OCI-LY7 (cell line): Measurements from ENCODE around the gene KISS1R. TPM values are rescaled to one million over a fixed set of nuclear protein-coding genes. Genes with fewer than 3 reads are reported as not detected.

Experiments used
- BruUV-seq: library from RNA; stranded (reverse); fragments of 400-500 nt; replicated peaks from 2 replicates; lab custom pipeline; 2021; lab: Mats Ljungman, UMichigan
- CTCF ChIA-PET: fragments of 300-600 bp; sonication (Branson Sonifier 250); formaldehyde crosslinking; loops from one replicate; lab custom pipeline; 2022; ENCODE audit warnings: antibody characterized with exemption; ENCODE audit not compliant: unreplicated experiment; lab: Charles Lee
- POLR2A ChIA-PET: fragments of 300-600 bp; sonication (Branson Sonifier 250); formaldehyde crosslinking; loops from one replicate; lab custom pipeline; 2022; ENCODE audit warnings: antibody characterized with exemption; lab: Charles Lee
- DNase-seq: peaks from one replicate; pipeline ENCODE4 v3.0.0-alpha.2; 2015; ENCODE audit warnings: low spot score
- H2AFZ ChIP-seq: fragments of 200-600 bp; sonication (generic), shearing (Covaris generic); 2 replicates; pipeline ENCODE4 v1.6.1; 2014; ENCODE audit warnings: mild to moderate bottlenecking, antibody characterized with exemption, low read length, moderate library complexity
- H3K27ac ChIP-seq: fragments of 200-600 bp; sonication (generic); 2 replicates; pipeline ENCODE4 v1.5.1; 2014; ENCODE audit warnings: mixed run types, low read depth, mild to moderate bottlenecking, moderate library complexity, low read length, inconsistent platforms; ENCODE audit not compliant: poor library complexity, severe bottlenecking
- H3K36me3 ChIP-seq: fragments of 200-600 bp; sonication (generic); 2 replicates; pipeline ENCODE4 v1.6.1; 2014; ENCODE audit warnings: mild to moderate bottlenecking, antibody characterized with exemption, low read length, moderate library complexity, mixed read lengths; ENCODE audit not compliant: insufficient read depth
- H3K4me1 ChIP-seq: fragments of 200-600 bp; sonication (generic); 2 replicates; pipeline ENCODE4 v1.5.1; 2014; ENCODE audit warnings: mild to moderate bottlenecking, low read length; ENCODE audit not compliant: insufficient read depth, poor library complexity, severe bottlenecking
- H3K4me2 ChIP-seq: fragments of 200-600 bp; sonication (generic); 2 replicates; pipeline ENCODE4 v1.6.1; 2014; ENCODE audit warnings: mild to moderate bottlenecking, low read length
- H3K4me3 ChIP-seq: fragments of 200-600 bp; sonication (generic); 2 replicates; pipeline ENCODE4 v1.5.1; 2014; ENCODE audit warnings: mild to moderate bottlenecking, low read depth, low read length; ENCODE audit not compliant: poor library complexity, severe bottlenecking
- H3K79me2 ChIP-seq: fragments of 200-600 bp; sonication (generic); 2 replicates; pipeline ENCODE4 v1.6.1; 2016; ENCODE audit warnings: low read depth, mild to moderate bottlenecking, low read length, moderate library complexity, mixed read lengths; ENCODE audit not compliant: insufficient read depth
- H3K9me2 ChIP-seq: fragments of 200-600 bp; sonication (generic); 2 replicates; pipeline ENCODE4 v1.6.1; 2016; ENCODE audit warnings: mild to moderate bottlenecking, low read length, mixed read lengths; ENCODE audit not compliant: insufficient read depth
- H3K9me3 ChIP-seq: fragments of 200-600 bp; sonication (generic); 2 replicates; pipeline ENCODE4 v1.6.1; 2014; ENCODE audit warnings: mild to moderate bottlenecking, mixed run types, low read length, mixed read lengths
- H4K20me1 ChIP-seq: fragments of 200-600 bp; sonication (generic); 2 replicates; pipeline ENCODE4 v1.6.1; 2014; ENCODE audit warnings: mild to moderate bottlenecking, antibody characterized with exemption, low read length, moderate library complexity, mixed read lengths; ENCODE audit not compliant: insufficient read depth
- CTCF ChIP-seq: fragments of 200-600 bp; sonication (generic); conservative IDR thresholded peaks from 2 replicates; pipeline ENCODE4 v1.5.1; 2014; ENCODE audit warnings: mild to moderate bottlenecking, antibody characterized with exemption, low read length, moderate library complexity, mixed read lengths
- EZH2phosphoT487 ChIP-seq: fragments of 200-600 bp; sonication (generic); IDR thresholded peaks from 2 replicates; pipeline ENCODE4 v1.6.1; 2018; ENCODE audit warnings: low read depth, borderline replicate concordance, mild to moderate bottlenecking, mixed run types, antibody characterized with exemption, low read length, moderate library complexity, mixed read lengths
- intact Hi-C: fragments of 100-400 bp; cut with micrococcal nuclease; formaldehyde crosslinking; loops from one replicate; pipeline ENCODE4 v1.10.0; 2022; ENCODE audit not compliant: unreplicated experiment
- total RNA-seq, 2 experiments: library from RNA; depleted of rRNA in 1 of 2; stranded (reverse); fragments of >200 nt in 1 of 2; shearing (Covaris generic) in 1 of 2; gene quantifications; 2 replicates each; pipeline ENCODE4 v1.2.3, GENCODE V29; 2014 to 2022

The KISS1R gene
- total RNA-seq, 2 experiments from 2014 or later, result not detected

- Histone ChIP-seq H3K27ac (no peak overlapping the region), H3K9me2 (no peaks in the 10 kb centered on the region), H3K4me2 (peak overlapping the region; percentile 67), H2AFZ (no peak overlapping the region), H4K20me1 (no peaks in the 10 kb centered on the region), H3K79me2 (no peaks in the 10 kb centered on the region), H3K36me3 (no peaks in the 10 kb centered on the region), H3K4me1 (peaks cover 36% of the 10 kb centered on the region), H3K4me3 (peak overlapping the region; percentile 44), H3K9me3 (no peaks in the 10 kb centered on the region)
- TF ChIP-seq CTCF, result no peak
- no peak for TF ChIP-seq EZH2phosphoT487
- DNase-seq, result no peak
- no TSS peak for BruUV-seq
- intact Hi-C loops, result no loop called here
- ChIA-PET CTCF (no interaction called here), POLR2A (no interaction called here)
Measured at GRCh38 chr19:953445-954271, 36.5 kb downstream of the KISS1R start.

DNA sequence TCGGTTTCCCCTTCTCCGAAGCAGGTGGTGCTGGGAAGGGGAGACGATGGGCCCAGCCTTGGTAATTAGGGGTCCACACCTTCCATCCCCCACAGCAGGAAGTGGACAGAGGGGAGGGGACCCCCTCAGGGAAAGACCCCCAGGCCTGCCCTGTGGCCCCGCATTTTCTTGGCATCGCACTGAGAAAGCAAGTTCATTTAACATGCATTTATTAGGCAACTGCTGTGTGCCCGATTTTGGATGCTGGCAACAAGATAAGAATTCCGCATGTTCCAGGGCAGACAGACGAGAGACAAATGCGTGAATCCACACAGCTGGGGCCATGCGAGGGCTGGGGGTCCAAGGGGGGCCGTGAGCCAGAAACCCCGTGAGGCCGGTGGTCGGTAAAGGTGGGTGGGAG, 37.1 kb downstream of the KISS1R start:
- POLR2A ChIA-PET, result no interaction called here
- H3K27ac ChIP-seq, result no peak overlapping the region
- no TSS peak for BruUV-seq
- DNase-seq, result no peak
- H4K20me1 ChIP-seq, result no peaks in the 10 kb centered on the region
- H3K4me3 ChIP-seq, result no peak overlapping the region
- no peak overlapping the region for H3K4me2 ChIP-seq
- intact Hi-C loops, result no loop called here
- H3K79me2 ChIP-seq, result no peaks in the 10 kb centered on the region
- H3K4me1 ChIP-seq, result peaks cover 29% of the 10 kb centered on the region
- CTCF ChIA-PET, result no interaction called here
- H3K9me2 ChIP-seq, result no peaks in the 10 kb centered on the region
- no peak for TF ChIP-seq CTCF
- no peak for TF ChIP-seq EZH2phosphoT487
- no peaks in the 10 kb centered on the region for H3K9me3 ChIP-seq
- no peak overlapping the region for H2AFZ ChIP-seq
- no peaks in the 10 kb centered on the region for H3K36me3 ChIP-seq
